Colon (tissue), 2 donors: Measurements from ENCODE around the gene OPTC.

Source experiments
- FAIRE-seq: peaks from 2 replicates; lab custom pipeline; 2012; peaks lifted over from hg19 to GRCh38; lab: Jason Lieb, UNC
- donor health status: control.
- donor health status: control.

The OPTC gene

GRCh38 chr1:203492082-203492747, 1.7 kb upstream of the OPTC start:
- FAIRE-seq, result no peak

DNA sequence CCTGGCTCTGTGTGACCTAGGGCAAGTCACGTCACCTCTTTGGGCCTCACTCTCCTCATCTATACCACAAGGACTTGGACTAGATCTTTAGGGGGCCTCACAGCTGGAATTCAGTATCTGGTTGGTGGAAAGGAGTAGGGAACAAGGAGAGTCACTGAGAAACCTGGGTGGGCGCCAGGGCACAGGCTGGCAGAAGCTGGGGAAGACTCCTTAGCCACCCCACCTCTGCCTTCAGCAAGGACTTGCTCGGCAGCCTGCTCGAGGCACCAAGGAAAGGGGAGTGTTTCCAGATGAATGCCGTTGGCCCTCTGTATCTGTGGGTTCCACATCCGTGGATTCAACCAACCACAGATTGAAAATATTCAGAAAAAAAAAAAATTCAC, 1.2 kb upstream of the OPTC start:
- FAIRE-seq, result no peak

- FAIRE-seq, result no peak
Observed at GRCh38 chr1:203495845-203496244, 1.9 kb downstream of the OPTC start.

- FAIRE-seq, result no peak
Observed at GRCh38 chr1:203497269-203497777, 3.4 kb downstream of the OPTC start.

DNA sequence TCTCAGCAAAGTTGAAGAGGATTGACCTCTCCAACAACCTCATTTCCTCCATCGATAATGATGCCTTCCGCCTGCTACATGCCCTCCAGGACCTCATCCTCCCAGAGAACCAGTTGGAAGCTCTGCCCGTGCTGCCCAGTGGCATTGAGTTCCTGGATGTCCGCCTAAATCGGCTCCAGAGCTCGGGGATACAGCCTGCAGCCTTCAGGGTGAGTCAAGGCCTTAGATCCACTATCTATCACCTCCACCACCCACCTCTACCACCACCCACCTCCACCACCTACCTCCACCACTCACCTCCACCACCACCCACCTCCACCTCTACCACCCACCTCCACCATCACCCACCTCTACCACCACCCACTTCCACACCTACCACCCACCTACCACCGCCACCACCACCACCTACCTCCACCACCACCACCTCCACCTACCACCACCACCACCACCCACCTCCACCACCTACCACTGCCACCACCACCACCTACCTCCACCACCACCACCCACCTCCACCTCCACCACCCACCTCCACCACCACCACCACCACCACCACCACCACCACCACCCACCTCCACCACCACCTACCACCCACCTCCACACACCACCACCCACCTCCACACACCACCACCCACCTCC, 5.8 kb downstream of the OPTC start:
- no peak for FAIRE-seq

DNA sequence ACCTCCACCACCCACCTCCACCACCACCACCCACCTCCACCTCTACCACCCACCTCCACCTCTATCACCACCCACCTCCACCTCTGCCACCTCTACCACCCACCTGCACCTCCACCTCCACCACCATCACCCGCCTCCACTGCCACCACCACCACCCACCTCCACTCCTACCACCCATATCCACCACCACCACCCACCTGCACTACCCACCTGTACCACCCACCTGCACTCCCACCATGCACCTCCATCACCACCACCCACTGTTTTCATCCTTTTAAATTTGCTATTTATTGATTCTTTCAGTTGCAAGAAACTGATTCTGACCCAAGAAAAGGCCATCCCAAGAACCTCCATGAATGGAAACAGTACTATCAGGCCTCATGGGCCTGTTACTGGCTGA, 6.3 kb downstream of the OPTC start:
- FAIRE-seq, result no peak

DNA sequence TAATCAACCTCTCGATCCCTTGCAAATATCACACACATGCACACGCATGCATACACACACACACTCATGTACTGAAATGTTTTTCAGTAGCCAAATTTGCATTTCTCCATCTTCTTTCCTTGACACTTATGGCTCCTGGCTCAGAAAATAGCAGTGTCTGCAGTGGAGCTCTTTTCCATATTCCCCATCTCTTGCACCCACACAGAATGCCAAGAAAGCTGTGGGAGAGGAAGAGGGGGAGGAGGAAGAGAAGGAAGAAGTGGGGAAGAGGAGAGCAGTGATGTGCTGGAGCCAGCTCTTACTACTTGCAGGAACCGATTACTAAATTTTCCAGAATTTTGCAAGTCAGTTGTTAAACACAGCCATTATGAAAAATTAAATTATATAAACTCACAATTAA, 9.9 kb downstream of the OPTC start:
- no peak for FAIRE-seq

DNA sequence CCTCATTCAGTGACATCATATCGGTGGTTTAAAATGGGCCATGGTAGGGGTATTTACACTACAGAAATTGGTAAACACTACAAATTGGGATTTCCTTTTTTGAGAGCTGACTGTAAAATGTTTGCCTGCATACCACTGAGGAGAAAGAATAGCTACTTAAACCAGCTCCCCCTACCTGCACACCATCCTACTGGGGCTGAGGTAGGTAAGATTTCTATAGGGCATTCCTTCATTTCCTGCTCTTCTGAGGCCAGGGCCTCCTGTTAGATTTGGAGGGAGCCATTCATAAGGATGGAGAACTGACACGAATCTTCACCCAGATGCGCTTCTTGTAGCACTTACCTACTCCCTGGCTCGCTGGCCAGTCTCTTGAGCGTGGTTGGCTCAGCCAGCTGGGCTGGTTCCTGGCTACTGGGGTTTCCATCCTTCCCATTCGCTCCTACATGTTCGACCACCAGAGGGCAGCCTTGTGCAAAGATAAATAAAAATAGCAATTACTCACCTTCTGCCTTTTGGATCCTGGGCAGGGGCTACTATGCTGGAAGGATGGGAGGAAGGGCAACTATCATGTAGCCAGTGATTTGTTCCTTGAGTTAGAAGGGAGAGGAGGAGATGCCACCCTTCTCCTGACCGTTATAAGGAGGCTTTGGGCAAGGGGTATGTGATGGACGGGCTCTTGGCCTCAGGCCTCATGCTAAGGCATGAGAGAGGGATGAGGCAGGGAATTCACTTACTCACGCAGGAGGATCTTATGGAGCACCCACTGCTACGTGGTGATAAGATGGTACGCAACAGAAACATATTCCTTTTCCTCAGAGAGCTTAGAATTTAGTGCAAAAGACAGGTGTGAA, 10.7 kb downstream of the OPTC start:
- no peak for FAIRE-seq

- no peak for FAIRE-seq
Observed at GRCh38 chr1:203505526-203506204, 11.7 kb downstream of the OPTC start.

DNA sequence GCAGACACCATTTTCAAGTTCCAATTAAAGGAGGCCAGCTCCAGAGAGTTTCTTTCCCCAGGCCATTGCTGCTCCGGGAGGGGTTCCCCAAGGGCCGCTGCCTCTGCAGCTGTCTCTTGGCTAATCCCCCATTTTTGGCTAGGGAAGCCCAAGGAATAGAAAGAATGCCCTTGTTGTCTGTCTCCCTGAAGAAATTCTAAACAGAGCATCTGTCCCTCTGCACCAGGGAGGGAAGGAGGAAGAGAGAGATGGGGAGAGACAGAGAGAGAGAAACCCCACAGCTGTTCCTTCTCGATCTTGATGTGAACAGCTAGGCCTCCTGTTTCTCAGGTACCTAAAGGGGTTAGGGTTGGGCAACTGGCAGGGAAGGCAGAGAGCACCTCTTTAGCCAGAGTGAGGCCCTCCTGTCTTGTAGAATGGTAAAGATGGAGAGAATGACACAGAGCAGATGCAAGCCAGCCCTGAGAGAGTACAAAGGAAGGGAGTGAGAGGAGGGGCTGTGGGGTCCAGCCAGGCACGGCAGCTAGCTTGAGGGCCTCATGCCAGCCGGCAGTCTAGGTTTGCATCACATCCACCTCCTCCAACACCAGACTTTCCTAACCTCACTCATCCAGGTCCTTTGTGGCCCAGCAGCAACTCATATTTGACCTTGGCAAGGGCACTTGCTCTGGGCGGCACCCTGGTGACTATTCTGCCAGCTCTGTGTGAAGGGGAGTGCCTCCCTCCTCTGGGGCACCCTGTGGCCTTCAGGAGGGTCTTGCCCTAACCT, 13.1 kb downstream of the OPTC start:
- no peak for FAIRE-seq

- FAIRE-seq, result no peak
Observed at GRCh38 chr1:203507759-203508158, 13.8 kb downstream of the OPTC start.

- FAIRE-seq, result no peak
Observed at GRCh38 chr1:203508463-203509073, 14.6 kb downstream of the OPTC start.

GRCh38 chr1:203509135-203509534, 15.2 kb downstream of the OPTC start:
- no peak for FAIRE-seq

DNA sequence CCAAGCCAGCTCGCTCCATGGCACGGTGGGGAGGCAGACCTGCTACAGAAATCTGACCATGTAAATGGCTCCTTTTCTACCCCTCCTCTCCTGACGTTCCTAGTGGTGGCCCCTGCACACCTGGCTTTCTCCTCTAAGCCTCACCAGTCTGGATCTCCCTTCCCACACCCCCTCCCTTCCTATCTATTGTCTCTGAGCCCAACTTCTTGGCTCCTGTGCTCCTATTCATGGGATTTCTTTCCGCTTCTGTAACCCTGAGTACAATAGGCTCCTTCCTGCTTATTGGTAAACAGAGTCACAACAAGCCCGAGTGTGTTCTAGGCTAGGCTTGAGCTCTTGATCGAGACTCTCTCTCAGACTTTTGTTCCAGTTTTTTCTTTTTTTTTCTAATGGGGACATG, 17.6 kb downstream of the OPTC start:
- FAIRE-seq, result no peak

- no peak for FAIRE-seq
Observed at GRCh38 chr1:203511930-203512329, 18.0 kb downstream of the OPTC start.

- FAIRE-seq, result no peak
Observed at GRCh38 chr1:203512517-203512847, 18.5 kb downstream of the OPTC start.

- FAIRE-seq, result no peak
Observed at GRCh38 chr1:203512848-203513584, 19.1 kb downstream of the OPTC start.

- no peak for FAIRE-seq
Observed at GRCh38 chr1:203513585-203514031, 19.7 kb downstream of the OPTC start.

DNA sequence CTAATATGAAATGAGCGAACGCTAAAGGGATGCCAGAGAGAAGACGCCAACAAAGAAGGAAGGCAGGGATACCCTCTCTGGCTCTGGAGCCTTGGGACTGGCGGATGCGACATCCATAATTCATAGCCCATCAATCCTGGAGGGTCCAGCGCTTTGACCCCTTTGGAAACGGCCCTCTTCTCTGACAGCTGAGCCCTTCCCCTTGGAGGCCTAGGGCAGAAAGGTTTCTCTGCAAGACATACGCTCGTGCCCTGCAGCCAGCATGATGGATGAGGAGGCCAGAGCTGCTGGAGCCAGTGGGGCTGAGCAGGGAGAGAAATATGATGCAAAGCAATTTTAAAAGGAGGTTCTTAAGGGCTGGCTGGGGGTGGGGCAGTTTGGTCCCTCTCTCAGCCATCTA, 22.2 kb downstream of the OPTC start:
- no peak for FAIRE-seq

DNA sequence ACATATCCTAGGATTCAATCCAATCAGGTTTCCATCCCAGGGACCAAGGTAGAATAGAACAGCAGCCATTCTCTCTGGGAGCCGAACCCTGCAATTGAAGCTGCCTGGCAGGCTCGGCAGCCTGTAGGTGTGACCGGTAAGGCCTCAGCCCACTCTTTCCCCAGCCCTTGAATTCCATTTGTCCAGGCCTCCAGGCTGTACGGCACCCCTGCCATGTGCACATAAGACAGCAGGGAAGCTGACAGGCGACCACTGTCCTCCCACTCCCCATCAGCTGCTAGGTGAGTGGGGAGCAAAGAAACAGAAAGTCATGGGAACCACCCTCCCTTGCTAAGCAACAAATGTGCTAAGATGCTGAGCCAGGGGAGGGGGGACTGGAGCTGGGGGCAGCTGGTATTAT, 23.0 kb downstream of the OPTC start:
- FAIRE-seq, result no peak
